ENCODE measurements around the gene TBXA2R. TPM values are rescaled to one million over a fixed set of nuclear protein-coding genes. Genes with fewer than 3 reads are reported as not detected.
"Not testable (repeated sequence)": the region's sequence is repeated elsewhere in the genome, so short reads cannot be mapped to it uniquely, and the experiment has no call there.

TBXA2R gene
- under 1 TPM; 0.32 to 0.37 TPM for total RNA-seq

GRCh38 chr19:3606690-3607289, at the start of gene TBXA2R:
TSS of gene TBXA2R (minus strand) at chr19:3606875. CDS start at chr19:3600634, 6,241 bp downstream.
- Mint-ChIP-seq H3K36me3 (ENCODE audit: low read depth) (peaks cover 1% of the 10 kb centered on the region), H3K4me3 (no peak within 1 kb of the TSS), H3K27me3 (peaks cover 9% of the 10 kb centered on the region), H3K4me1 (no peaks in the 10 kb centered on the region), H3K27ac (no peak within 1 kb of the TSS), H3K9me3 (no peaks in the 10 kb centered on the region)
- ATAC-seq (replicated peaks) = peak; percentile 75

- no peak overlapping the region for H3K4me3 Mint-ChIP-seq
- no peak overlapping the region for H3K27ac Mint-ChIP-seq
- H3K4me1 Mint-ChIP-seq = no peaks in the 10 kb centered on the region
- H3K36me3 Mint-ChIP-seq (ENCODE audit: low read depth) = peaks cover 21% of the 10 kb centered on the region
- ATAC-seq (replicated peaks) = no peak
- H3K9me3 Mint-ChIP-seq = no peaks in the 10 kb centered on the region
- no peaks in the 10 kb centered on the region for H3K27me3 Mint-ChIP-seq
Observed at GRCh38 chr19:3656073-3656746, 49.5 kb upstream of the TBXA2R start.

- Mint-ChIP-seq H3K27me3 (no peaks in the 10 kb centered on the region), H3K9me3 (no peaks in the 10 kb centered on the region), H3K4me3 (no peak overlapping the region), H3K4me1 (no peaks in the 10 kb centered on the region), H3K27ac (no peak overlapping the region), H3K36me3 (ENCODE audit: low read depth) (peaks cover 21% of the 10 kb centered on the region)
- ATAC-seq (replicated peaks) = no peak
Observed at GRCh38 chr19:3655402-3656072, 48.9 kb upstream of the TBXA2R start.

- ATAC-seq (replicated peaks) = no peak
- no peak overlapping the region for H3K27ac Mint-ChIP-seq
- H3K9me3 Mint-ChIP-seq = no peaks in the 10 kb centered on the region
- H3K36me3 Mint-ChIP-seq (ENCODE audit: low read depth) = peaks cover 21% of the 10 kb centered on the region
- H3K4me3 Mint-ChIP-seq = no peak overlapping the region
- H3K27me3 Mint-ChIP-seq = no peaks in the 10 kb centered on the region
- H3K4me1 Mint-ChIP-seq = no peaks in the 10 kb centered on the region
Observed at GRCh38 chr19:3653865-3654513, 47.3 kb upstream of the TBXA2R start.

- no peaks in the 10 kb centered on the region for H3K27me3 Mint-ChIP-seq
- peaks cover 21% of the 10 kb centered on the region for H3K36me3 Mint-ChIP-seq (ENCODE audit: low read depth)
- no peak for ATAC-seq (replicated peaks)
- no peak overlapping the region for H3K27ac Mint-ChIP-seq
- H3K9me3 Mint-ChIP-seq = no peaks in the 10 kb centered on the region
- no peak overlapping the region for H3K4me3 Mint-ChIP-seq
- no peaks in the 10 kb centered on the region for H3K4me1 Mint-ChIP-seq
Observed at GRCh38 chr19:3653081-3653795, 46.6 kb upstream of the TBXA2R start.

- no peak for ATAC-seq (replicated peaks)
- Mint-ChIP-seq H3K4me3 (no peak overlapping the region), H3K9me3 (no peaks in the 10 kb centered on the region), H3K27ac (no peak overlapping the region), H3K36me3 (ENCODE audit: low read depth) (peaks cover 18% of the 10 kb centered on the region), H3K27me3 (no peaks in the 10 kb centered on the region), H3K4me1 (no peaks in the 10 kb centered on the region)
Observed at GRCh38 chr19:3652422-3652821, 45.7 kb upstream of the TBXA2R start.

GRCh38 chr19:3651684-3652083, 45.0 kb upstream of the TBXA2R start:
- Mint-ChIP-seq H3K27ac (no peak overlapping the region), H3K27me3 (no peaks in the 10 kb centered on the region), H3K4me3 (no peak overlapping the region), H3K4me1 (no peaks in the 10 kb centered on the region), H3K9me3 (no peaks in the 10 kb centered on the region), H3K36me3 (ENCODE audit: low read depth) (peaks cover 12% of the 10 kb centered on the region)
- ATAC-seq (replicated peaks) = no peak

- H3K36me3 Mint-ChIP-seq (ENCODE audit: low read depth) = peaks cover 12% of the 10 kb centered on the region
- H3K27ac Mint-ChIP-seq = no peak overlapping the region
- no peaks in the 10 kb centered on the region for H3K4me1 Mint-ChIP-seq
- no peak overlapping the region for H3K4me3 Mint-ChIP-seq
- no peaks in the 10 kb centered on the region for H3K27me3 Mint-ChIP-seq
- ATAC-seq (replicated peaks) = no peak
- no peaks in the 10 kb centered on the region for H3K9me3 Mint-ChIP-seq
Observed at GRCh38 chr19:3649888-3650287, 43.2 kb upstream of the TBXA2R start.

- Mint-ChIP-seq H3K27me3 (no peaks in the 10 kb centered on the region), H3K4me3 (no peak overlapping the region), H3K36me3 (ENCODE audit: low read depth) (peaks cover 12% of the 10 kb centered on the region), H3K27ac (no peak overlapping the region), H3K9me3 (no peaks in the 10 kb centered on the region), H3K4me1 (no peaks in the 10 kb centered on the region)
- no peak for ATAC-seq (replicated peaks)
Observed at GRCh38 chr19:3648037-3648905, 41.6 kb upstream of the TBXA2R start.

- H3K36me3 Mint-ChIP-seq (ENCODE audit: low read depth); H3K9me3 Mint-ChIP-seq; ATAC-seq (replicated peaks); H3K4me1 Mint-ChIP-seq; H3K27ac Mint-ChIP-seq; H3K27me3 Mint-ChIP-seq; H3K4me3 Mint-ChIP-seq: not testable (repeated sequence)
Observed at GRCh38 chr19:3647102-3647501, 40.4 kb upstream of the TBXA2R start.

- ATAC-seq (replicated peaks) = no peak
- Mint-ChIP-seq H3K27me3 (no peaks in the 10 kb centered on the region), H3K36me3 (ENCODE audit: low read depth) (no peaks in the 10 kb centered on the region), H3K4me3 (no peak overlapping the region), H3K4me1 (no peaks in the 10 kb centered on the region), H3K27ac (no peak overlapping the region), H3K9me3 (no peaks in the 10 kb centered on the region)
Observed at GRCh38 chr19:3646336-3647092, 39.8 kb upstream of the TBXA2R start.

GRCh38 chr19:3645726-3646125, 39.1 kb upstream of the TBXA2R start:
- no peaks in the 10 kb centered on the region for H3K4me1 Mint-ChIP-seq
- H3K9me3 Mint-ChIP-seq = no peaks in the 10 kb centered on the region
- H3K4me3 Mint-ChIP-seq = no peak overlapping the region
- H3K27ac Mint-ChIP-seq = no peak overlapping the region
- no peak for ATAC-seq (replicated peaks)
- H3K27me3 Mint-ChIP-seq = no peaks in the 10 kb centered on the region
- H3K36me3 Mint-ChIP-seq (ENCODE audit: low read depth) = no peaks in the 10 kb centered on the region

- no peaks in the 10 kb centered on the region for H3K4me1 Mint-ChIP-seq
- no peak overlapping the region for H3K27ac Mint-ChIP-seq
- no peaks in the 10 kb centered on the region for H3K27me3 Mint-ChIP-seq
- no peak for ATAC-seq (replicated peaks)
- H3K36me3 Mint-ChIP-seq (ENCODE audit: low read depth) = peaks cover 2% of the 10 kb centered on the region
- H3K9me3 Mint-ChIP-seq = no peaks in the 10 kb centered on the region
- no peak overlapping the region for H3K4me3 Mint-ChIP-seq
Observed at GRCh38 chr19:3645067-3645396, 38.4 kb upstream of the TBXA2R start.

Measured in activated T-helper 17 cell treated with anti-CD3 and anti-CD28 coated beads, Interleukin-2, amount 50 U/mL, for 72 hours (primary cell).